Measurements from ENCODE around the gene PGAM5. TPM values are rescaled to one million over a fixed set of nuclear protein-coding genes. Genes with fewer than 3 reads are reported as not detected.

The PGAM5 gene
- 30.7 and 81.3 TPM in 2 replicates for total RNA-seq

DNA sequence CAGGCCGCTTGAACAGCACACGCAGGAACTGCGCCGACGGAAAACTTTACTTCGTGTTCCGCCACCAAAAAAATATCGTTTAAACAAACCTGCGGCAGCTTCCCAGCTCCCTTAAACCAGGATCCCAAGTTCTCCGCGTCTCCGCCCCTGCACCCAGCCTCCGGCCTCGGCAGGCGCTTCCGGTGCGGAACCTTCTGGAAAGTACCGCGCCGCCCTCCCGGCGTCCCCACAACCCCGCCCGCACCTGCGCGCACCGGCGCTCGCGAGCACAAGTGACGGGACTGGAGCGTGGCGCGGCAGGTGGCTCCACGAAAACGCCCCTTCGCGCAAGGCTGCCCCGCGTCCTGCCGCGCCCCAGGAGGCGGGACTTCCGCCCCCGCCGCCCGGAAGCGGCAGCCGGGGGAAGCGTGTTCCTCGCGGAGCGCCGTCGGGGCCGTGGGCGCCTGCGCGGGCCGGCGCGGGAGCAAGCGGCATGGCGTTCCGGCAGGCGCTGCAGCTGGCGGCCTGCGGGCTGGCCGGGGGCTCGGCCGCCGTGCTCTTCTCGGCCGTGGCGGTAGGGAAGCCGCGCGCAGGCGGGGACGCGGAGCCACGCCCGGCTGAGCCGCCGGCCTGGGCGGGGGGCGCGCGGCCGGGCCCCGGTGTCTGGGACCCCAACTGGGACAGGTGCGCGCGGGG lies at the start of gene PGAM5:
Gene PGAM5, plus strand, starts transcription at position 438 of the 675 bp plus-strand sequence. Its CDS starts 35 bp downstream, at position 473.

DNA sequence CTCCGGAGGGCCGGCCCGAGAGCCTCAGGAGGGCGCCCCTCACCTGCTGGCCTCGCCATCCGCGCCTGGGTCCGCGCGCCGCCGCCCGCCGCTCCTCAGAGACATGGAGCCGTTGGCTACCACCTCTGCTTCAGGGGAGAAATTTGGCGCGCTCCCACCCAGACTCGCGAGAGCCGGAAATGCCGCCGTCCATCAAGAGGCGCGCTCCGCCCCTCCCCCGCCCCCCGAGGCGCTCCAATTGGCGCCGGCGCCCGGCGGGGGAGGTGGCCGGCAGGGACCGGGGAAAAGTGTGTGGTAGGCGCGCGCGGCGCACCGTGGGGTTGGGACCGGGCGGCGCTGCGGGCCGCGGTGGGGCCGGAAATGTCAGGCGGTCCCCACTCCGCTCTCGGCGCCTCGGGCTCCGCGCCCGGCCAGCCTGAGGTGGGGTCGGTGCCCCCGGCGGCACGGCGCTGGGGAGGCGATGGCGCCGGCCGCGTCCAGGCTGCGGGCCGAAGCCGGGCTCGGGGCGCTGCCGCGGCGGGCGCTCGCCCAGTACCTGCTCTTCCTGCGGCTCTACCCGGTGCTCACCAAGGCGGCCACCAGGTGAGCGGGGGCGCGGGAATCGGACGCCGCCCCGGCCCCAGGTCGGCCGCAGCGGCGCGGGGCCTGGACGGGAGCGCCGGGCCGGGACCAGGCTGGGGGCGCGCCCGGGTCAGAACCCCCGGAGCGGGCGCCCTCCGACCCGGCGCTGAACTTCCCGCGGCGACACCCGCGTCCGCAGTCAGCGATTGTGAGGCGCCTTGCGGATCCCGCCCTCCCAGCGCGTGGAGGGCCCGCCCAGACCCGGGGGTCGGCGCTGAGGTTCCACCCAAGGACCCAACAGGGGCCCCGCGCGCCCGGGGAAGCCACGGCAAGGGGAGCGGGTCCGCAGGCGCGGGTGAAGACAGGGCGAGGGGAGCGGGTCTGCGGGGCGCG lies 23.2 kb upstream of the PGAM5 start, which contains the start of the genes POLE and PXMP2:
Gene POLE, minus strand, starts transcription at position 132 of the 954 bp plus-strand sequence. Its CDS starts 27 bp downstream, at position 105.
Gene PXMP2, plus strand, starts transcription at position 377 of the 954 bp plus-strand sequence. Its CDS starts 84 bp downstream, at position 461.

DNA sequence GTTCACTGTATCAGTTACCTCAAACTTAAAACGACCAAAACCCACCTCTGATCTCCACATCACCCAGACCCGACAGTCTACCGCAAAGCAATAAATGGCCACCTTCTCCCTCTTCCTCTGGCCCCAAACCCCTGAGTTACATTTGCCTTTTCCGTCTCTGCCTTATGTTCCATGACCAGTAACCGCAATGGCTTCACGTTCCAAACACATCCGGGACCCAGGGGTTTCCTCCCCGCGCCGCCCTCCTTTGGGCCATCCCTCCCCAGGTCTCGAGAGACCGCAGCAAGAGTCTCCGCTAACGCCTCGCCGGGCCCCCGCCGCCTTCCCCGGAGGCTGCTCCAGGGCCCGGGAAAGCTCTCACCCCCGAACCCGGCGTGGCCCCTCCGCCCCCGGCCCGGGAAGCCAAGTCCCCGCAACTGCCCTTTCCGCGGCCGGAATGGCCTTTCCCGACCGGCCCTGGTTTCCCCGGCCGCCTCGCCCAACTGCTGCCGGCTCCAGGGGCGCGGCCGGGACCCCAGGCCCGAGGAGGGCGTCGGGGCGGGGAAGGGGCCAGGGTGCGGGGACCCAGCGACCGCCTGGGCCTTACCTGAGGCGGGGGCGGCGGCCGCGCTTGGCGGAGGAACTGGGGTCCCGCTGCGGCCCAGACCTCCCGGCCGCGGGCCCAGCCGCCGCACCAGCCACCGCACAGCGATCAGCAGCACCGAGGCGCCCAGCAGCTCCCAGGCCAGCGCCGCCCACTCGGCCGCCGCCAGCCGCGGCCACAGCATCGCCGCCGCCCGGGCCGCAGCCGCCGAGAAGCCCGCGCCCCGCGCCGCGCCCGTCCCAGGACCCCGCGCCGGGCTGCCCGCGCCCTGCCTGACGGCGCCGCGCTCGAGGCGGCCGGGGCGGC lies 50.6 kb downstream of the PGAM5 start, which contains the start of gene ANKLE2:
Gene ANKLE2, minus strand, starts transcription at position 801 of the 889 bp plus-strand sequence. Its CDS starts 34 bp downstream, at position 767.

Other genes starting within 250 kb of the PGAM5 start
- gene FBRSL1, start 220.7 kb upstream of the PGAM5 start, total RNA-seq: 0.85 and 1.9 TPM in 2 replicates
- gene LRCOL1, start 100.3 kb upstream of the PGAM5 start, total RNA-seq: not detected in 2 replicates
- not detected in 2 replicates for gene P2RX2, start 92.1 kb upstream of the PGAM5 start, total RNA-seq
- gene POLE, start 23.5 kb upstream of the PGAM5 start, total RNA-seq: 13.0 and 31.4 TPM in 2 replicates
- gene PXMP2, start 23.3 kb upstream of the PGAM5 start, total RNA-seq: 6.5 and 16.7 TPM in 2 replicates
- gene ANKLE2, start 51.0 kb downstream of the PGAM5 start, total RNA-seq: 56.1 and 71.9 TPM in 2 replicates
- 165 and 236 TPM in 2 replicates for gene GOLGA3, start 118.0 kb downstream of the PGAM5 start, total RNA-seq
- gene CHFR, start 176.8 kb downstream of the PGAM5 start, total RNA-seq: 24.5 and 40.8 TPM in 2 replicates
- 7.1 and 13.8 TPM in 2 replicates for gene ZNF605, start 245.5 kb downstream of the PGAM5 start, total RNA-seq

All from regular cardiac myocyte (primary cell).